HEK293T (cell line): ENCODE data around the gene KRT75.

Experiments used
- ARNT ChIP-seq: fragments of 450-650 bp; IDR thresholded peaks from 2 replicates; pipeline ENCODE4 v1.6.1; 2017; ENCODE audit warnings: mild to moderate bottlenecking
- BHLHE40 ChIP-seq: fragments of 450-650 bp; IDR thresholded peaks from 2 replicates; pipeline ENCODE4 v1.6.1; 2016; ENCODE audit warnings: mild to moderate bottlenecking, moderate library complexity, borderline replicate concordance
- CTBP1 ChIP-seq: fragments of 450-650 bp; IDR thresholded peaks from 2 replicates; pipeline ENCODE4 v1.6.1; 2016; ENCODE audit warnings: borderline replicate concordance
- ELF4 ChIP-seq: fragments of 450-650 bp; IDR thresholded peaks from 2 replicates; pipeline ENCODE4 v1.6.1; 2017; ENCODE audit warnings: antibody characterized with exemption
- FOXA1 ChIP-seq: fragments of 450-650 bp; IDR thresholded peaks from 2 replicates; pipeline ENCODE4 v1.6.1; 2016; ENCODE audit warnings: mild to moderate bottlenecking
- FOXK2 ChIP-seq: fragments of 450-650 bp; IDR thresholded peaks from 2 replicates; pipeline ENCODE4 v1.6.1; 2016; ENCODE audit warnings: mild to moderate bottlenecking
- FOXM1 ChIP-seq: fragments of 450-650 bp; IDR thresholded peaks from 2 replicates; pipeline ENCODE4 v1.6.1; 2017; ENCODE audit warnings: mild to moderate bottlenecking, borderline replicate concordance
- LEF1 ChIP-seq: fragments of 450-650 bp; IDR thresholded peaks from 2 replicates; pipeline ENCODE4 v1.6.1; 2017; ENCODE audit warnings: mild to moderate bottlenecking, borderline replicate concordance
- NFRKB ChIP-seq: fragments of 450-650 bp; IDR thresholded peaks from 2 replicates; pipeline ENCODE4 v1.6.1; 2016; ENCODE audit warnings: mild to moderate bottlenecking, moderate library complexity
- SP1 ChIP-seq: fragments of 450-650 bp; IDR thresholded peaks from 2 replicates; pipeline ENCODE4 v1.6.1; 2017
- SUZ12 ChIP-seq: fragments of 450-650 bp; IDR thresholded peaks from 2 replicates; pipeline ENCODE4 v1.6.1; 2016; ENCODE audit warnings: mild to moderate bottlenecking
- TARDBP ChIP-seq: fragments of 450-650 bp; IDR thresholded peaks from 2 replicates; pipeline ENCODE4 v1.6.1; 2016
- ZNF384 ChIP-seq: fragments of 450-650 bp; IDR thresholded peaks from 2 replicates; pipeline ENCODE4 v1.6.1; 2016
- TF ChIP-seq, protein P1 (sequence below): fragments of 450-650 bp; IDR thresholded peaks from 2 replicates; pipeline ENCODE4 v1.6.1; 2016

DNA sequence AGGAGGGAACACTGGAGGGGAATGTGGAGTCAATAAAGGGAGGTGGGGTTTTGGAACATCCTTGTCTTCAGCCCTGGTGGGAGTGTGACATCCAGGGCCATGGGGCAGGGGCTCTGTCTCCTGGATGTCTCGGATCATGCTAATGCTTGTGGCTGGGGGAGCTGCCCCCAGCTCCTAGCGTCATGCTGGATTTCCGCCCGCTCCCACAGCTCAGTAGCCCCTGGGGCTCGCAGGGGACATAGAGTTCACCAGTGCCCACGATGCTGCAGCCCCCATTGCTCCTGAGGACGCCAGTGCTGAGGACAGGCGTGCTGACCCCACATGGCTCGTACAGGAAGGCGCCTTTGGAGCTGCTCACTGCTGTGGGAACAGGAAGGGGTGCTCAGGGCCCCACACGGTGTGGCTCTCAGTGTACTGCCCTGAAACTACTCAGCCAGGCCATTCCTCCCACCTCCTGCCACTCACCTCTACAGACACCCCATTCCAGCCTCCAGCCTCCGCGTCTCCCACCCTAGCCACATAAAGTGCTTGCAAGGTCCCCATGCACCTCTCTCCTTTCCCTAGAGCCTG lies 39.2 kb downstream of the KRT75 start:
- no peak for TF ChIP-seq SUZ12
- TF ChIP-seq BHLHE40, result no peak
- TF ChIP-seq ZNF384, result no peak
- TF ChIP-seq FOXK2, result no peak
- no peak for TF ChIP-seq ELF4
- TF ChIP-seq SP1, result no peak
- no peak for TF ChIP-seq FOXA1
- TF ChIP-seq TARDBP, result no peak
- TF ChIP-seq ARNT, result no peak
- TF ChIP-seq CTBP1, result no peak
- no peak for TF ChIP-seq NFRKB
- no peak for TF ChIP-seq FOXM1
- TF ChIP-seq, protein P1, sequence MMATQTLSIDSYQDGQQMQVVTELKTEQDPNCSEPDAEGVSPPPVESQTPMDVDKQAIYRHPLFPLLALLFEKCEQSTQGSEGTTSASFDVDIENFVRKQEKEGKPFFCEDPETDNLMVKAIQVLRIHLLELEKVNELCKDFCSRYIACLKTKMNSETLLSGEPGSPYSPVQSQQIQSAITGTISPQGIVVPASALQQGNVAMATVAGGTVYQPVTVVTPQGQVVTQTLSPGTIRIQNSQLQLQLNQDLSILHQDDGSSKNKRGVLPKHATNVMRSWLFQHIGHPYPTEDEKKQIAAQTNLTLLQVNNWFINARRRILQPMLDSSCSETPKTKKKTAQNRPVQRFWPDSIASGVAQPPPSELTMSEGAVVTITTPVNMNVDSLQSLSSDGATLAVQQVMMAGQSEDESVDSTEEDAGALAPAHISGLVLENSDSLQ, result no peak
- TF ChIP-seq LEF1, result no peak
